Osteocyte (in vitro differentiated cells): ENCODE results near the gene STEAP3. TPM values are rescaled to one million over a fixed set of nuclear protein-coding genes. Genes with fewer than 3 reads are reported as not detected.

Experiments used
- DNase-seq: peaks from one replicate; pipeline ENCODE4 v3.0.0; 2021; ENCODE audit warnings: mixed read lengths; ENCODE audit not compliant: unreplicated experiment; ENCODE audit errors: extremely low spot score
- H3K27ac Mint-ChIP-seq: one replicate; pipeline ENCODE4 v1.8.0; 2021; ENCODE audit warnings: mild to moderate bottlenecking, mixed read lengths; ENCODE audit not compliant: unreplicated experiment
- H3K27me3 Mint-ChIP-seq: one replicate; pipeline ENCODE4 v1.8.0; 2021; ENCODE audit warnings: mixed read lengths; ENCODE audit not compliant: unreplicated experiment
- H3K36me3 Mint-ChIP-seq: one replicate; pipeline ENCODE4 v1.8.0; 2021; ENCODE audit warnings: mixed read lengths; ENCODE audit not compliant: unreplicated experiment
- H3K4me1 Mint-ChIP-seq: one replicate; pipeline ENCODE4 v1.8.0; 2021; ENCODE audit warnings: mixed read lengths; ENCODE audit not compliant: unreplicated experiment
- H3K4me3 Mint-ChIP-seq: one replicate; pipeline ENCODE4 v1.8.0; 2021; ENCODE audit warnings: mild to moderate bottlenecking, moderate library complexity, mixed read lengths; ENCODE audit not compliant: unreplicated experiment
- H3K9me3 Mint-ChIP-seq: one replicate; pipeline ENCODE4 v1.8.0; 2021; ENCODE audit warnings: mixed read lengths; ENCODE audit not compliant: unreplicated experiment
- CTCF ChIP-seq: fragments of 200-600 bp; sonication (generic); IDR thresholded peaks from 2 replicates; pipeline ENCODE4 v1.5.0; 2021; ENCODE audit warnings: antibody characterized with exemption, mild to moderate bottlenecking, moderate library complexity
- total RNA-seq: library from RNA; stranded (reverse); gene quantifications from 2 replicates; pipeline ENCODE4 v1.2.1, GENCODE V29; 2021

STEAP3 gene
- total RNA-seq, 1 donor from 2014 or later, result 19.3 TPM

GRCh38 chr2:119246884-119247843, 23.5 kb downstream of the STEAP3 start:
- Mint-ChIP-seq H3K4me1 (peaks cover 46% of the 10 kb centered on the region), H3K4me3 (no peak overlapping the region), H3K27ac (no peak overlapping the region), H3K9me3 (peaks cover 5% of the 10 kb centered on the region), H3K36me3 (peaks cover 7% of the 10 kb centered on the region), H3K27me3 (no peaks in the 10 kb centered on the region)
- TF ChIP-seq CTCF, result no peak
- DNase-seq, result no peak

GRCh38 chr2:119247844-119248271, 24.2 kb downstream of the STEAP3 start:
- Mint-ChIP-seq H3K36me3 (peaks cover 7% of the 10 kb centered on the region), H3K4me1 (peaks cover 50% of the 10 kb centered on the region), H3K27me3 (no peaks in the 10 kb centered on the region), H3K9me3 (peaks cover 5% of the 10 kb centered on the region), H3K27ac (peak overlapping the region; percentile 62), H3K4me3 (no peak overlapping the region)
- TF ChIP-seq CTCF, result no peak
- DNase-seq, result no peak

- Mint-ChIP-seq H3K27ac (peak overlapping the region; percentile 62), H3K4me1 (peaks cover 55% of the 10 kb centered on the region), H3K4me3 (no peak overlapping the region), H3K36me3 (peaks cover 7% of the 10 kb centered on the region), H3K27me3 (no peaks in the 10 kb centered on the region), H3K9me3 (peaks cover 5% of the 10 kb centered on the region)
- DNase-seq, result no peak
- TF ChIP-seq CTCF, result no peak
Measured at GRCh38 chr2:119248311-119248710, 24.7 kb downstream of the STEAP3 start.

- peaks cover 5% of the 10 kb centered on the region for H3K9me3 Mint-ChIP-seq
- DNase-seq, result no peak
Measured at GRCh38 chr2:119248751-119249150, 25.1 kb downstream of the STEAP3 start.

More at GRCh38 chr2:119248751-119249150, 25.1 kb downstream of the STEAP3 start:
- Mint-ChIP-seq H3K27ac (peak overlapping the region; percentile 62), H3K36me3 (peaks cover 7% of the 10 kb centered on the region), H3K4me1 (peaks cover 59% of the 10 kb centered on the region), H3K27me3 (no peaks in the 10 kb centered on the region), H3K4me3 (no peak overlapping the region)
- no peak for TF ChIP-seq CTCF
